DOHH2 (cell line): ENCODE measurements around the gene EPHA6.

Experiments used
- EZH2phosphoT487 ChIP-seq: fragments of 200-600 bp; sonication (generic); IDR thresholded peaks from 2 replicates; pipeline ENCODE4 v1.6.1; 2017; ENCODE audit warnings: borderline replicate concordance, mild to moderate bottlenecking, antibody characterized with exemption, low read length, moderate library complexity, mixed read lengths
- TF ChIP-seq, protein P1 (sequence below): fragments of 200-600 bp; sonication (generic); IDR thresholded peaks from one replicate; pipeline ENCODE4 v1.5.1; 2014; ENCODE audit warnings: antibody characterized with exemption, mild to moderate bottlenecking, low read depth, low read length; ENCODE audit not compliant: poor library complexity, severe bottlenecking

DNA sequence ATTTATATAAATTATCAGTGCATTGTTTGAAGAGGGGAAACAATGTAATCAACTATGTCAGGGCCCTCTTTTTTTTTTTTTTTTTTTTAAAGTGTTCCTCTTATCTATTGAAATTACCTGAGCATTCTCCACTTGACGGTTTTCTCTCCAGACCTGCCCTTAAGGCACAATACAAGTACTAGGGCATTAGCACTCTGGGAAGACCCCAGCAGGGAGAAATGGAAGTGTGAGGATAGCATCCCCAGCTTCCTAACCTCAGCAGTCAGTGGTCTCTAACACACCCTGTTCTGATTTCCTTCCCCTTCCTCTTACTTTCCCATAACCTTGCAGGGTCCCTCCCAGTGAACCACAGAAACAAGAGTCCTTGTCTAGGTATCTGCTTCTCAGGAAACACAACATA lies 491.8 kb downstream of the EPHA6 start:
- TF ChIP-seq, protein P1, sequence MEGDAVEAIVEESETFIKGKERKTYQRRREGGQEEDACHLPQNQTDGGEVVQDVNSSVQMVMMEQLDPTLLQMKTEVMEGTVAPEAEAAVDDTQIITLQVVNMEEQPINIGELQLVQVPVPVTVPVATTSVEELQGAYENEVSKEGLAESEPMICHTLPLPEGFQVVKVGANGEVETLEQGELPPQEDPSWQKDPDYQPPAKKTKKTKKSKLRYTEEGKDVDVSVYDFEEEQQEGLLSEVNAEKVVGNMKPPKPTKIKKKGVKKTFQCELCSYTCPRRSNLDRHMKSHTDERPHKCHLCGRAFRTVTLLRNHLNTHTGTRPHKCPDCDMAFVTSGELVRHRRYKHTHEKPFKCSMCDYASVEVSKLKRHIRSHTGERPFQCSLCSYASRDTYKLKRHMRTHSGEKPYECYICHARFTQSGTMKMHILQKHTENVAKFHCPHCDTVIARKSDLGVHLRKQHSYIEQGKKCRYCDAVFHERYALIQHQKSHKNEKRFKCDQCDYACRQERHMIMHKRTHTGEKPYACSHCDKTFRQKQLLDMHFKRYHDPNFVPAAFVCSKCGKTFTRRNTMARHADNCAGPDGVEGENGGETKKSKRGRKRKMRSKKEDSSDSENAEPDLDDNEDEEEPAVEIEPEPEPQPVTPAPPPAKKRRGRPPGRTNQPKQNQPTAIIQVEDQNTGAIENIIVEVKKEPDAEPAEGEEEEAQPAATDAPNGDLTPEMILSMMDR = no peak
- TF ChIP-seq EZH2phosphoT487 = no peak
